ENCODE results near the gene HFE. TPM values are rescaled to one million over a fixed set of nuclear protein-coding genes. Genes with fewer than 3 reads are reported as not detected.
"Not testable (repeated sequence)": the region's sequence is repeated elsewhere in the genome, so short reads cannot be mapped to it uniquely, and the experiment has no call there.

HFE gene
- total RNA-seq, 4 donors from 2014 or later = 5.9 to 11.0 (median 9.0) TPM

DNA sequence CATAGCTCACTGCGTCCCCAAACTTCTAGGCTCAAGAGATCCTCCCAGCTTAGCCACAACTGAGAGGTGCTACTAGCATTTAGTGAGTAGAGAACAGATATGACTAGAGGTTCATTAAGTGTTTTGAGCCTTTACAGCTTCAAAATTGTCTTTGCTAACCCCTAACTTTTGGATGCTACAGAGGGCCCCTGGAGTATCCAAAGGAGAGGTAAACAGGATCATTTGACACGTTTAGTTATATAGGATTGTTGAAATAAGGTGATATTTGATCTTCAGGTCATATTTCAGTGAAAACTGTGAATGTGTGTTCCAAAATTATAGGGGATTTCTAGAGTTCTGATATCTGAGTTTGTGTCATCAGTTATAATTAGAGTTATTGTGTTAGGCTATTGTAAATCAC lies 19.2 kb upstream of the HFE start:
- Histone ChIP-seq H3K27ac (no peak overlapping the region), H3K9me3 (no peaks in the 10 kb centered on the region), H3K36me3 (no peaks in the 10 kb centered on the region), H3K4me3 (no peak overlapping the region), H3K27me3 (no peaks in the 10 kb centered on the region), H3K4me1 (peaks cover 0 to 14% (median 0%) of the 10 kb centered on the region in 4 donors)
- no peak for DNase-seq (ENCODE audit: low spot score in 2 of 2)
- 55 to 64% methylated on average over 2 of the region's 2 CpGs for WGBS, 2 donors
- no peak for TF ChIP-seq POLR2A (IDR thresholded peaks at IDR 0.05)
- TF ChIP-seq EP300 (IDR thresholded peaks at IDR 0.05) = no peak
- TF ChIP-seq, protein P1, sequence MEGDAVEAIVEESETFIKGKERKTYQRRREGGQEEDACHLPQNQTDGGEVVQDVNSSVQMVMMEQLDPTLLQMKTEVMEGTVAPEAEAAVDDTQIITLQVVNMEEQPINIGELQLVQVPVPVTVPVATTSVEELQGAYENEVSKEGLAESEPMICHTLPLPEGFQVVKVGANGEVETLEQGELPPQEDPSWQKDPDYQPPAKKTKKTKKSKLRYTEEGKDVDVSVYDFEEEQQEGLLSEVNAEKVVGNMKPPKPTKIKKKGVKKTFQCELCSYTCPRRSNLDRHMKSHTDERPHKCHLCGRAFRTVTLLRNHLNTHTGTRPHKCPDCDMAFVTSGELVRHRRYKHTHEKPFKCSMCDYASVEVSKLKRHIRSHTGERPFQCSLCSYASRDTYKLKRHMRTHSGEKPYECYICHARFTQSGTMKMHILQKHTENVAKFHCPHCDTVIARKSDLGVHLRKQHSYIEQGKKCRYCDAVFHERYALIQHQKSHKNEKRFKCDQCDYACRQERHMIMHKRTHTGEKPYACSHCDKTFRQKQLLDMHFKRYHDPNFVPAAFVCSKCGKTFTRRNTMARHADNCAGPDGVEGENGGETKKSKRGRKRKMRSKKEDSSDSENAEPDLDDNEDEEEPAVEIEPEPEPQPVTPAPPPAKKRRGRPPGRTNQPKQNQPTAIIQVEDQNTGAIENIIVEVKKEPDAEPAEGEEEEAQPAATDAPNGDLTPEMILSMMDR (IDR thresholded peaks at IDR 0.05) = no peak

DNA sequence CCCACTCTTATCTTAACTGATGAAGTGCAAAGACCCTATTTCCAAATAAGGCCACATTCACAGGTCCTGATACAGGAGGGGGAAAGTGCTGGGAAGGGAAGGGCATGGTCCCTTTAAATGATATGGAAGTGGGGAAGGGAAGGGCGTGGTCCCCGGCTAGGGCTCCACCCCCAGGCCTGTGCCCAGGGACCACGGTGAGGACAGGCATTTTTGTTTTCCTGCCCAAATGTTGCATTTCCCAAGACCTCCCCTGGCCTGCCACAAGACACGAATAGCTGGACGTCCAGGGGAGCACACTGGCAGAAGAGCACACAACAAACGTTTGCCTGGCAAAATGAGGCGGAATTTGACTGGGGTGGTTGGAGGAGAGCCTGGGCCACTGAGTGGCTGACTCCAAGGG lies 16.1 kb upstream of the HFE start:
- H3K36me3 ChIP-seq = no peaks in the 10 kb centered on the region
- H3K9me3 ChIP-seq = no peaks in the 10 kb centered on the region
- TF ChIP-seq EP300 (IDR thresholded peaks at IDR 0.05) = no peak
- no peak for TF ChIP-seq POLR2A (IDR thresholded peaks at IDR 0.05)
- TF ChIP-seq, protein P1 (IDR thresholded peaks at IDR 0.05) = no peak
- H3K27ac ChIP-seq = no peak overlapping the region
- no peak overlapping the region for H3K4me3 ChIP-seq
- peaks cover 0 to 7% (median 0%) of the 10 kb centered on the region in 4 donors for H3K4me1 ChIP-seq
- H3K27me3 ChIP-seq = no peaks in the 10 kb centered on the region
- DNase-seq (ENCODE audit: low spot score in 2 of 2) = no peak
- 28 to 31% methylated on average over 7 of the region's 7 CpGs for WGBS, 2 donors

DNA sequence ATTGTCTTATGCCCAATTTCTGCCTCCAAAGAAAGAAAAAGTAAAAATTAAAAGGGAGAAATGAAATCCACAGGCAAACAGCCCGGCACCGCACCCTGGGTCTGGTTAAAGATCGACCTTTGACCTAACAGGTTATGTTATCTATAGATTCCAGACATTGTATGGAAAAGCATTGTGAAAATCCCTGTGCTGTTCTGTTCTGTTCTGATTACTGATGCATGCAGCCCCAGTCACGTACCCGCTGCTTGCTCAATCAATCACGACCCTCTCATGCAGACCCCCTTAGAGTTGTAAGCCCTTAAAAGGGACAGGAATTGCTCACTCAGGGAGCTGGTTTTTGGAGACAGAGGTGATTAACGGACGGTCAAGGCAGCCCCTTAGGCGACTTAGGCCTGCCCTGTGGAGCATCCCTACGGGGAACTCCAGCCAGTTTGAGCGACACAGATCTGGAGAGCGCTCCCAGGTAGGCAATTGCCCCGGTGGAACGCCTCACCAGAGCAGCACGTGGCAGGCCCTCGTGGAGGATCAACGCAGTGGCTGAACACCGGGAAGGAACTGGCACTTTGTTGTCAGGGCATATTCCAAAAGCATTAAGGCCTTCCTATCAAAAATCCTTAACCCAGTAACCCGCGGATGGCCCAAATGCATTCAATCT lies 12.0 kb upstream of the HFE start:
- 72 to 73% methylated on average over 20 of the region's 20 CpGs for WGBS, 2 donors
- no peaks in the 10 kb centered on the region for H3K36me3 ChIP-seq
- H3K27ac ChIP-seq = no peak overlapping the region
- no peak overlapping the region for H3K4me3 ChIP-seq
- TF ChIP-seq, protein P1 (IDR thresholded peaks at IDR 0.05) = no peak
- TF ChIP-seq POLR2A (IDR thresholded peaks at IDR 0.05) (no peak), EP300 (IDR thresholded peaks at IDR 0.05) (no peak)
- no peaks in the 10 kb centered on the region for H3K9me3 ChIP-seq
- DNase-seq (ENCODE audit: low spot score in 2 of 2) = no peak
- no peaks in the 10 kb centered on the region for H3K27me3 ChIP-seq
- H3K4me1 ChIP-seq = no peaks in the 10 kb centered on the region

DNA sequence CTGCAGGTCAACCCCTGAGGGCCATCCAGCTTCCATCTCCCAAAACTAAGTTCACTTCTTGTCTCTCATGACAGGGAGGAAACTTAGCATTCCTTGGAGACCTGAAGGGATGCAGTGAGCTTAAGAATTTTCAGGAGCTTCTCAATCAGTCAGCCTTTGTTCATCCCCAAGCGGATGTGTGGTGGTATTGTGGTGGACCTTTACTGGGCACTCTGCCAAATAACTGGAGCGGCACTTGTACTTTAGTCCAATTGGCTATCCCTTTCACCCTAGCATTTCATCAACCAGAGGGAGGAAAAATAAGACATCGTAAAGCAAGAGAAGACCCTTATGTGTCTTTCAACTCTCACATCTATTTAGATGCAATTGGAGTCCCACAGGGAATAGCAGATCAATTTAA lies 9.2 kb upstream of the HFE start:
- H3K4me3 ChIP-seq; H3K36me3 ChIP-seq; H3K9me3 ChIP-seq; H3K27me3 ChIP-seq; DNase-seq (ENCODE audit: low spot score in 2 of 2); H3K27ac ChIP-seq; H3K4me1 ChIP-seq: not testable (repeated sequence)
- WGBS, 2 donors = 52 to 58% methylated on average over 3 of the region's 3 CpGs

DNA sequence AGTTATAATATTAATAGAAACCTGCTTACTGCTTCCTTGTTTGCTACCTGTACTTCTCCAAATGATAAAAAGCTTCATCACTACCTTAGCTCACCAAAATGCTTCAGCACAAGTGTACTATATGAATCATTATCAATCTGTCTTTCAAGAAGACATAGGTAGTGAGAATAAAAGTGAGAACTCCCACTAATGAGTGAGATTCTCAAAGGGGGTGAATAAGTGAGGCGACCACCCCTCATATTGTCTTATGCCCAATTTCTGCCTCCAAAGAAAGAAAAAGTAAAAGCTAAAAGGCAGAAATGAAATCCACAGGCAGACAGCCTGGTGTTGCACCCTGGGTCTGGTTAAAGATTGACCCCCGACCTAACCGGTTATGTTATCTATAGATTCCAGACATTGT lies 6.1 kb upstream of the HFE start:
- H3K27me3 ChIP-seq; H3K9me3 ChIP-seq; H3K4me3 ChIP-seq; H3K27ac ChIP-seq; DNase-seq (ENCODE audit: low spot score in 2 of 2); H3K4me1 ChIP-seq; H3K36me3 ChIP-seq: not testable (repeated sequence)
- WGBS, 2 donors = 95 to 97% methylated on average over 3 of the region's 3 CpGs

DNA sequence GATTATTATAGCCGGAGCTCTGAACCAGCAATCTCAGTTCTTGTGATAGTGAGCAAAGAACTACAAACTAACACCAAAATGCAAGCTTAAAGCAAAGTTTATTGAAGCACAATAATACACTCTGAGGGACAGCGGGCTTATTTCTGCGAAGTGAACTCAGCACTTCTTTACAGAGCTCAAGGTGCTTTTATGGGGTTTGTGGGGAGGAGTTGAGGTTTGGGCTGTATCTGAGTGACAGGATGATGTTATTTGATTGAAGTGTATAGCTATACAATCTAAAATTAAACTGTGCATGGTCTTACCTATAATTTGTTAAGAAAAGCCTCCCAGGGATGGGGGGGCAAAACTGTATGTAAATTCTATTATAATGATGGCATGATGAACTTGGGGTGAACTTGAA lies 1.0 kb upstream of the HFE start:
- Histone ChIP-seq H3K4me3 (no peak overlapping the region), H3K9me3 (peaks cover 0 to 3% (median 0%) of the 10 kb centered on the region in 4 donors), H3K27me3 (no peaks in the 10 kb centered on the region), H3K36me3 (no peaks in the 10 kb centered on the region), H3K27ac (no peak overlapping the region), H3K4me1 (peaks cover 0 to 24% (median 14%) of the 10 kb centered on the region in 4 donors)
- TF ChIP-seq POLR2A (IDR thresholded peaks at IDR 0.05) (no peak), EP300 (IDR thresholded peaks at IDR 0.05) (no peak)
- TF ChIP-seq, protein P1 (IDR thresholded peaks at IDR 0.05) = no peak
- DNase-seq (ENCODE audit: low spot score in 2 of 2) = no peak
- WGBS, 2 donors = 97 to 98% methylated on average over 3 of the region's 3 CpGs
